Measurements from ENCODE around the gene ATP23. TPM values are rescaled to one million over a fixed set of nuclear protein-coding genes. Genes with fewer than 3 reads are reported as not detected.

ATP23 gene
- total and polyA plus RNA-seq, 4 donors: 2.8 to 7.1 (median 4.5) TPM

GRCh38 chr12:57935331-57935730 lies 6.0 kb upstream of the ATP23 start:
- TF ChIP-seq ATF3 (IDR thresholded peaks at IDR 0.05) (no peak), NR2F2 (IDR thresholded peaks at IDR 0.05) (no peak), YY1 (IDR thresholded peaks at IDR 0.05) (no peak)
- no peak overlapping the region for H3K9ac ChIP-seq (ENCODE audit: low read depth in 1 of 2, low read length in 2 of 2)
- no peak overlapping the region for H3K27ac ChIP-seq (ENCODE audit: low read depth in 1 of 2, low read length in 2 of 2)
- DNase-seq (ENCODE audit: low spot score): no peak
- no peak overlapping the region for H3K4me3 ChIP-seq (ENCODE audit: low read depth in 1 of 3, low read length in 3 of 3)
- peaks cover 0 to 4% (median 3%) of the 10 kb centered on the region in 4 donors for H3K4me1 ChIP-seq (ENCODE audit: control insufficient read depth in 4 of 4, insufficient read depth in 4 of 4, low read length in 3 of 4)
- 88% methylated on average over 3 of the region's 3 CpGs for WGBS
- no peaks in the 10 kb centered on the region for H3K27me3 ChIP-seq (ENCODE audit: control insufficient read depth in 4 of 4, insufficient read depth in 4 of 4, low read length in 3 of 4)
- H3K9me3 ChIP-seq (ENCODE audit: control insufficient read depth in 4 of 4, low read length in 3 of 4): no peaks in the 10 kb centered on the region
- no peaks in the 10 kb centered on the region for H3K36me3 ChIP-seq (ENCODE audit: control insufficient read depth in 4 of 4, insufficient read depth in 3 of 4, low read depth in 1 of 4, low read length in 3 of 4)

- 4% methylated on average over 29 of the region's 29 CpGs for WGBS
- no peaks in the 10 kb centered on the region for H3K9me3 ChIP-seq (ENCODE audit: control insufficient read depth in 4 of 4, low read length in 3 of 4)
- peaks cover 0 to 7% (median 3%) of the 10 kb centered on the region in 4 donors for H3K4me1 ChIP-seq (ENCODE audit: control insufficient read depth in 4 of 4, insufficient read depth in 4 of 4, low read length in 3 of 4)
- H3K27ac ChIP-seq (ENCODE audit: low read depth in 1 of 2, low read length in 2 of 2): peak overlapping the region; percentile 27 to 49
- H3K36me3 ChIP-seq (ENCODE audit: control insufficient read depth in 4 of 4, insufficient read depth in 3 of 4, low read depth in 1 of 4, low read length in 3 of 4): no peaks in the 10 kb centered on the region
- no peaks in the 10 kb centered on the region for H3K27me3 ChIP-seq (ENCODE audit: control insufficient read depth in 4 of 4, insufficient read depth in 4 of 4, low read length in 3 of 4)
- TF ChIP-seq SP1 (IDR thresholded peaks at IDR 0.05) (no peak), HNF4G (IDR thresholded peaks at IDR 0.05) (no peak), FOXA2 (IDR thresholded peaks at IDR 0.05) (no peak), RAD21 (IDR thresholded peaks at IDR 0.05) (no peak), MAX (IDR thresholded peaks at IDR 0.05) (peak; percentile 36), FOXA1 (IDR thresholded peaks at IDR 0.05) (no peak), YY1 (IDR thresholded peaks at IDR 0.05) (peak; percentile 69), ATF3 (IDR thresholded peaks at IDR 0.05) (no peak), EGR1 (IDR thresholded peaks at IDR 0.05; ENCODE audit: low read depth in 2 of 2) (peak in 1 of 2 donors; percentile 45), RXRA (IDR thresholded peaks at IDR 0.05) (peak; percentile 52 to 60), HNF4A (conservative IDR thresholded peaks at IDR 0.05) (peak; percentile 26 to 36), REST (IDR thresholded peaks at IDR 0.05) (peak; percentile 40), TAF1 (conservative IDR thresholded peaks at IDR 0.05) (no peak), GABPA (IDR thresholded peaks at IDR 0.05 in 1 of 2, conservative IDR thresholded peaks at IDR 0.05 in 1 of 2) (peak; percentile 79 to 96), JUND (IDR thresholded peaks at IDR 0.05) (no peak), NR2F2 (IDR thresholded peaks at IDR 0.05) (peak; percentile 55), ZBTB33 (IDR thresholded peaks at IDR 0.05) (peak; percentile 42), CTCF (IDR thresholded peaks at IDR 0.05; ENCODE audit: low read depth, low read length, missing input control) (no peak)
- peak; percentile 87 for DNase-seq (ENCODE audit: low spot score)
- peak overlapping the region; percentile 30 to 72 for H3K9ac ChIP-seq (ENCODE audit: low read depth in 1 of 2, low read length in 2 of 2)
- H3K4me3 ChIP-seq (ENCODE audit: low read depth in 1 of 3, low read length in 3 of 3): peak overlapping the region; percentile 57 to 75 (median 64)
Measured at GRCh38 chr12:57935839-57936512, 5.4 kb upstream of the ATP23 start.
